Stimulated activated CD8-positive, alpha-beta memory T cell treated with anti-CD3 and anti-CD28 coated beads, Interleukin-4, amount 100 ng/mL, for 1 hour (primary cell): Measurements from ENCODE around the gene CEP68.
A peak's percentile ranks its signal among the peaks of the same experiment; 100 is the strongest.
"Not testable (repeated sequence)": the region's sequence is repeated elsewhere in the genome, so short reads cannot be mapped to it uniquely, and the experiment has no call there.

Experiments
- DNase-seq, 2 donors: peaks; one replicate each; pipeline ENCODE4 v3.0.0-alpha.2; 2020; ENCODE audit warnings: low read depth in 2 of 2, low spot score in 1 of 2

Gene CEP68

DNA sequence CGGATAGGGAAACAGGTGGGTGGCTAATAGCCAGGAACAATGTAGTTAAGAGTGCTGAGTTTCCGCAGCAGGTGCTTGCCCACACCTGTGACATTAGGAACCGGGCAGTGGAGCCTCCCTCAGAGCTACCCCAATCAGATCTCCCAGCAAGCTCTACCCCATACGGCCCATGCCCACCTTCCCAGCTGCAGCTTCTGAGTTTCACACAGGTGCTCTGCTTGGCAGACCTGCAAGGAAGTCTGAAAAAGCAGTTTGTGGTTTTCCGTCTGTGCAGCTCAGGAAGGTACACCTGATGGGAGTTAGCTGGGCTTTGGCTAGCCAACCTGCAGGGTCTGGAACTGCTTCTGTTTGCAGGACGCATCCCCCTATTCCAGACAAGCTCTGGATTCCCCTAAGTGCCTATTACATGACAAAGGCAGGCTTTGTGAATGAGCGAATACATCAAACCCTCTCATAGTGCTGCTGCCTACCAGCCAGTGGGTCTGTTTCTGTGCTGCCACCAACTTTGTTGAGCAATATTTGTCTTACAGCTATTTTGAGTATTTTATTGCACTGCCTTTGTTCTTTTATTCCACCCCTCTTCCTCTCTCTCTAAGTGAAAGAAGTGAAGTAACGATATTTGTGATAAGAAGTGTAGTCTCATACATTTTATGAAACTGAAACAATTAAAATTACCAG lies 24.7 kb upstream of the CEP68 start:
- no peak for DNase-seq

GRCh38 chr2:65032019-65032975 lies 23.9 kb upstream of the CEP68 start:
- DNase-seq, result no peak

- DNase-seq, result no peak
Observed at GRCh38 chr2:65033178-65033577, 23.0 kb upstream of the CEP68 start.

DNA sequence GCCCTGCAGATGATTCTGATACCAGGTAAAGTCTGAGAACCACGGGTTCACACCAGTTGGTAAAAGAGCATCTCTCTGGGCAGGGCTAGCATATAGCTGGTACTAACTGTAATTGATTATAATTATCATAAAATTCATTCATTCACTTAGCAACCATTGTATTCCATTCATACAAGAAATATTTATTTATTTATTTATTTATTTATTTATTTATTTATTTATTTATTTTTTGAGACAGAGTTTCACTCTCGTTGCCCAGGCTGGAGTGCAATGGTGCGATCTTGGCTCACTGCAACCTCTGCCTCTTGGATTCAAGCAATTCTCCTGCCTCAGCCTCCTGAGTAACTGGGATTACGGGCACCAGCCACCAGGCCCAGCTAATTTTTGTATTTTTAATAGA lies 22.5 kb upstream of the CEP68 start:
- DNase-seq, result not testable (repeated sequence)

GRCh38 chr2:65035351-65035943 lies 20.8 kb upstream of the CEP68 start:
- DNase-seq, result no peak

DNA sequence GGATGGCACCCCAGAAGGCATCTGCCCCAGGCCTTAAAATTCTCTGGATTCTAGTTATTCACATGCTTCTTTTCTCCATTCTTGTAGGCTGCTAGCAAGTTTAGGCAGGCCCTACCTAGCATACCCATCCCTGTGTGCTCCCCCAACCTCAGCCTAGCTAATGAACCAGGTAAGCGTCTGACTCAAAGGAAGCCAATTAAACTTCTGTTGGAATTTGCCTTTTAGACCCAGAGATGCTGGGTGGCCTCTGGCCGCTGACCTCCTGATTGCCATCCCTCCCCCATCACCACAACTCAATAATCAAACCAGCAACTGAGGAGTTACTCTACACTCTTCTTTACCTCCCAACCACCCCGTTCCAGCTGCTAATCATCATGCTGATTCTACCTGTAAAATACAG lies 19.0 kb upstream of the CEP68 start:
- DNase-seq, result no peak

DNA sequence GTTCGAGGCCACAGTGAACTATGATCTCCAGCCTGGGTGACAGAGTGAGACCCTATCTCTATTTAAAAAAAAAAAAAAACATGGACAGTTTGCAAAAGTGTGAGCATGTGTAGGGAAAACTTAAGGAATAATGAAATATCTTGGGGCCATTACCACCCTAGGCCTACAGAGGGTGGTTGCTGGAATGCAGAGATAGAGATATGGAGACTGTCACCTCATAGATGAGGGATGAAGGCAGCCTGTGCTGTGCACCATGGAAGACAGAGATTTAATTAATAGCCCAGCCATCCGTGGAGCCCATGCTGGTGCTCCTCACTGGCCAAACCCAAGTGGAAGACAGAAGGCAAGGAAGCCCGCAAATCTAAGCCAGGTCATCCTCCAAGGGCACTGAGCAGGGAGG lies 16.6 kb upstream of the CEP68 start:
- DNase-seq, result no peak

- peak; percentile 39 to 57 for DNase-seq
Observed at GRCh38 chr2:65040400-65041261, 15.6 kb upstream of the CEP68 start.

DNA sequence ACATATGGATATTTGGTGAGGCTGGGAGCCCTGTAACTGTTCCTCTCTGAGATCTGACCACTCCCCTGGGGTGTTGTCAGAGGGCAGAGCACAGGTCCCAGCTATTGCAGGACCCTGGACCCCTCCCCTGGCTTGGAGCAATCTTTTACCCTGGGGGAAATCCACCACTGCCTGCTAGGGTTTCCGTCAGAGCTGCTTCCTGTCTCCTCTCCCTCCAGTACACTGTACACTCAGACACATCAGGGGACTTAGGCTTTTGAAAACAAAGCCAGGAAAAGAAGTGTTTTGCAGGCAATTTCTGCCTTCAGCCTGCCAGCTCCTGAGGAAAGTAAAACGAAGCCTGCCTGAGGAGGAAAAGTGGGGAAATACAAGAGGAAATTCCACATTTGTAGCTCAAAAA lies 13.2 kb upstream of the CEP68 start:
- DNase-seq, result no peak

GRCh38 chr2:65044097-65044735 lies 12.0 kb upstream of the CEP68 start:
- no peak for DNase-seq

DNA sequence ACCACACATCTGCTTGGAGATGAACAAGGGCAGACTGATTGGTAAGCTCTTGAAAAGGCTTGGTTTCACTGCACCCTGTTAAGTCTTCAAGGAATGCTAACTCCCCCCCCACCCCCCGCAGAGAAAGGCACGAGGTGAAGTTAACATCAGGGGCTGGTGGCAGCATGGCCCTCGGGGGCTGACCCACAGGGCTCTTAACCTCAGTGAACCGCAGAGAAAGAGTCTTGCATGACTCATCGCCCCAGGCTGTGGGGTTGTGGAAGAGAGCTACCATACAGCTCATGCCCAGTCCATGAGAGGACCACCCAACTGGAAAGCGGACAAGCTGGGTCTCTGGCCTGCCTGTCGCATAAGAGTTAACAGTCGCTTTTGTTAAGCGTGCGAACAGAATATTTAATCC lies 10.6 kb upstream of the CEP68 start:
- no peak for DNase-seq

- DNase-seq, result no peak
Observed at GRCh38 chr2:65046633-65047407, 9.4 kb upstream of the CEP68 start.

- no peak for DNase-seq
Observed at GRCh38 chr2:65049010-65049639, 7.1 kb upstream of the CEP68 start.

DNA sequence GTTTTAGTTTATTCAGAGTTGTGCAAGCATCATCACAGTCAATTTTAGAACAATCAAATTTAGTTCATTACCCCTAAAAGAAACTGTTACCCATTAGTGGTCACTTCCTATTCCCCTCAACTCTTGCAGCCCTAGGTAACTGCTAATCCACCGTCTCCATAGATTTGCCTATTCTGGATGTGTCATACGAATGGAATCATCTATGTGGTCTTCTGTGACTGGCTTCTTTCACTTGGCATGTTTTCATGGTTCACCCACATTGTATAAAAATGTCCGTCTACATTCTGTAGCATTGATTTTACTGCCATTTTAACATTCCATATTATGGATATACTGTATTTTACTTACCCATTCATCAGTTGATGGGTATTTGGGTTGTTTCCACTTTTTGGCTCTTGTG lies 5.3 kb upstream of the CEP68 start:
- no peak for DNase-seq

DNA sequence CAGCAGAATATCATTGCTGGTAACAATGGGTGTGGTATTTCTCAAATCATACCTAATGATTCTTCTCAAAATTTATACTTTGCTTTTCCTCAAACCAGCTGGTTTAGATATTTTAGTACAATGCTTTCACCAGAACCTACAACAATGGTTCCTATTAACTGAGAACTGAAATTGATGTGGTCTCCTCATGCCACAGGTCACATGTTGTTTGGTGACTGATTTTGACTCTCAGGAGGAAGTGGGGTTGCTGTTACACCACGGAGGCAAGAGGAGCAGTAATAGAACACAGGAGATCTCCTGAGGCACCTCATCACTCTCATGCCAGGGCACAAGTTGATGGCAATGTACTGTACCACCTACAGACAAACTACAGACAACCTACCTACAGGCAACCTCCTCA lies 3.0 kb upstream of the CEP68 start:
- no peak for DNase-seq

DNA sequence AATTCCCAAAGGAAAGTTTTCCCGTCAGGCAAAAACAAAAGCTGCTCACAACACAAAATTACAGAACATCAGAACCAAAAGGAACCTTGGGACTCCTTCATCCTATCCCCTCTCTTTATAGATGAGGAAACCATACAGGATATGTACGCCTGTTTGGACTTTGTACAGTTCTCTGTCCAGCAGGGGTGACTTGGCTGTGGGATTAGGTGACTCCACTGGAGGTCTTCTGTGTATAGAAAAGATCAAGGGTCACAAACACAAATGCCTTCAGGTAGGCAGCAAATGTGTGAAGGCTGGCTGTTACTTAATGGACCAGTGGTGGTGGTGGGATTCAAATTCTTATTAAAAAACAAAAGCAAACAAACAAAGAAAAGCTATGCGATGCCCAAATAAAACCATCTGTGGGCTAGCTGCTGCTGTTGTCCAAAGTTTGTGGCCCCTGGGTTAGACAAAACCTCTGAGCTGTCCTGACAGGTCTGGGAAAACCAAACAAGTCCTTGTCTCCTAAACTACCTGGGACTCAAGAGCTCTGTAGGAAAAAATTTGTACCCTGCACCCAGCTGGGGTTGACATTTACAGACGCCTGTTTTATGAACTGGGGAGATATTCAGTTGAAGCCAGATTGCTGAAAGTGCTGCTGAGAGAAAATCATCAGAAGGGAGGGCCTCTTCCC lies 1.3 kb upstream of the CEP68 start:
- no peak for DNase-seq

DNA sequence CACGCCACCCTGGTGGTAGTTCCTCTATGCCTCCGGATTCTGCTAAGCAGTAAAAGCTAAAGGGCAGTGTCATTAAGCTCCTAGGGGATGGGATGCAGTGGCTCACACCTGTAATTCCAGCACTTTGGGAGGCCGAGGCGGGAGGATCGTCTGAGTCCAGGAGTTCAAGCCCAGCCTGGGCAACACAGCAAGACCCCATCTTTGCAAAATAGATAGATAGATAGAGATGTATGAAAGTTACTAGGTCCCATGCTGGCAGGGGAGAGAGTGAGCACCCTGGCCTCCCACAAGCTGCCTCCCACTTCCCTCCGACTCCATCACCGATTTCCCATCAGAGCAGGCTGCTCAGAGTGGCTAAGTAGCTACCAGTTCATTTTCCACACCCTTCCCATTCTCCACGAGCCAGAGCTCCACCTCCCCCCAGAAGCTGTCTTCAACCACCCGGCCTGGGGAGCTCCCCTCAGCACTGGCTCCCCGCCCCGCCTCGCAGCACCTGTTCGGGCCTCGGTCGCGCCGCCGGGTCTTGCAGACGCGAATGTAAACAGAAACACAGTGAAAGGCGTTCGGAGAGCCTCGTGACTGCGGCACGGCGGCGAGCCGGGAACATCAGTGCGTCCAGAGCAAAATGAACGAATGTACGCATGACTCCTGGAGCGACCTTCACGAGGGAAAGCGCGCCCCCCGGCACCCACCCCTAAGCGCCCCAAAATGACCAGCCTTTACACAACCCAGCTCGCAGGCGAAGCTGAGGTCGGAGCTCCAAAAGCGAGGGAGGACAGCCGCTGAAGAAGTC lies 598 bp upstream of the CEP68 start:
- peak in 1 of 2 donors; percentile 36 for DNase-seq

- DNase-seq, result no peak
Observed at GRCh38 chr2:65057054-65057375, 799 bp downstream of the CEP68 start.
